ENCODE measurements around the gene SERPINE1. TPM values are rescaled to one million over a fixed set of nuclear protein-coding genes. Genes with fewer than 3 reads are reported as not detected.
"Not testable (repeated sequence)": the region's sequence is repeated elsewhere in the genome, so short reads cannot be mapped to it uniquely, and the experiment has no call there.

Gene SERPINE1
- total and polyA plus RNA-seq, 2 experiments from 2014 or later, result 0.97 to 1.2 TPM

DNA sequence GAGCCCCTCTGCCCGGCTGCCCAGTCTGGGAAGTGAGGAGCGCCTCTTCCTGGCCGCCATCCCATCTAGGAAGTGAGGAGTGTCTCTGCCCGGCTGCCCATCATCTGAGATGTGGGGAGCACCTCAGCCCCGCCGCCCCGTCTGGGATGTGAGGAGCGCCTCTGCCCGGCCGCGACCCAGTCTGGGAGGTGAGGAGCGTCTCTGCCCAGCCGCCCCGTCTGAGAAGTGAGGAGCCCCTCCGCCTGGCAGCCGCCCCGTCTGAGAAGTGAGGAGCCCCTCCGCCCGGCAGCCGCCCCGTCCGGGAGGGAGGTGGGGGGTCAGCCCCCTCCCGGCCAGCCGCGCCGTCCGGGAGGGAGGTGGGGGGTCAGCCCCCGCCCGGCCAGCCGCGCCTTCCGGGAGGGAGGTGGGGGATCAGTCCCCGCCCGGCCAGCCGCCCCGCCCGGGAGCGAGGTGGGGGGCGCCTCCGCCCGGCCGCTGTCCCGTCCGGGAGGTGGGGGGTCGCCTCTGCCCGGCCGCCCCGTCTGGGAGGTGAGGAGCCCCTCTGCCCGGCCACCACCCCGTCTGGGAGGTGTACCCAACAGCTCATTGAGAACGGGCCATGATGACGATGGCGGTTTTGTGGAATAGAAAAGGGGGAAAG is 34.5 kb upstream of the SERPINE1 start:
- DNase-seq (ENCODE audit: low spot score); H3K79me2 ChIP-seq (replicated peaks; ENCODE audit: insufficient read depth); H2AFZ ChIP-seq; H3K4me3 ChIP-seq; H3K4me1 Mint-ChIP-seq; H3K27ac ChIP-seq (ENCODE audit: low read depth); H3K27me3 Mint-ChIP-seq (ENCODE audit: insufficient read depth, low read depth, poor library complexity); H3K4me3 Mint-ChIP-seq; ATAC-seq; H3K4me2 ChIP-seq; H3K27ac Mint-ChIP-seq; H4K20me1 ChIP-seq (replicated peaks; ENCODE audit: insufficient read depth); H3K36me3 ChIP-seq (ENCODE audit: insufficient read depth); H3K9me2 ChIP-seq (ENCODE audit: insufficient read depth); H3K4me1 ChIP-seq (ENCODE audit: insufficient read depth); H3F3A ChIP-seq (replicated peaks; ENCODE audit: low read depth); H3K27me3 ChIP-seq (ENCODE audit: insufficient read depth): not testable (repeated sequence)
- H3K36me3 Mint-ChIP-seq (ENCODE audit: low read depth), result peaks cover 43% of the 10 kb centered on the region
- H3K9me3 Mint-ChIP-seq, result peaks cover 22% of the 10 kb centered on the region

DNA sequence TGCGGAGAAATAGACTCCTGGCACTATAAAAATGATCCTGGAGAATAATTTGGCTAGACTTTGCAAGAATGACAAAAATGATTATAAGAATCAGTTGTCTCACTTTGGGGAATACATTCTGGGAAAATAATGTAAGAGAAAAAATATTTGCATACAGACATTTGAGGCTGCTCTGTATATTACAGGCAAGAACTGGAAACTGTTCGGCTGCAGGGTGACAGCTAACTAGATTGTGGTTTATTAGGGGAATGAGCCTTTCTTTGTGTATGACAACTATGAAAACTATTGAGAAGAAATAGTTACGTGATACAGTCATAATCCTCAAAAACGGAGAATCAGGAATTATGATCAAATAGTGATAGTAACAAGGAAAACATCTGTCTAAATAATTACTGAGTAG is 33.0 kb upstream of the SERPINE1 start:
- no peak for ATAC-seq
- H3F3A ChIP-seq (replicated peaks; ENCODE audit: low read depth), result 0 out of 2 replicates have a peak, but pooled peaks cover 3% of the 10 kb centered on the region
- H3K27me3 ChIP-seq (ENCODE audit: insufficient read depth), result no peaks in the 10 kb centered on the region
- no peak overlapping the region for H3K4me2 ChIP-seq
- H3K36me3 Mint-ChIP-seq (ENCODE audit: low read depth), result peaks cover 36% of the 10 kb centered on the region
- H3K4me3 Mint-ChIP-seq, result no peak overlapping the region; the same call in 2 of the 3 replicates
- no peaks in the 10 kb centered on the region for H3K36me3 ChIP-seq (ENCODE audit: insufficient read depth)
- no peak for DNase-seq (ENCODE audit: low spot score)
- H3K4me1 Mint-ChIP-seq, result peaks cover 7% of the 10 kb centered on the region; the same call in 2 of the 3 replicates
- H3K9me2 ChIP-seq (ENCODE audit: insufficient read depth), result no peaks in the 10 kb centered on the region
- no peaks in the 10 kb centered on the region for H4K20me1 ChIP-seq (replicated peaks; ENCODE audit: insufficient read depth)
- H3K27ac Mint-ChIP-seq, result no peak overlapping the region
- H3K4me3 ChIP-seq, result no peak overlapping the region
- H3K27ac ChIP-seq (ENCODE audit: low read depth), result no peak overlapping the region
- H3K27me3 Mint-ChIP-seq (ENCODE audit: insufficient read depth, low read depth, poor library complexity), result peaks cover 13% of the 10 kb centered on the region
- peaks cover 22% of the 10 kb centered on the region for H3K9me3 Mint-ChIP-seq
- no peaks in the 10 kb centered on the region for H3K79me2 ChIP-seq (replicated peaks; ENCODE audit: insufficient read depth)
- H3K4me1 ChIP-seq (ENCODE audit: insufficient read depth), result no peaks in the 10 kb centered on the region
- no peak overlapping the region for H2AFZ ChIP-seq
- TF ChIP-seq STAT1 (IDR thresholded peaks at IDR 0.05; ENCODE audit: unreplicated experiment), result no peak
- TF ChIP-seq, protein P1, sequence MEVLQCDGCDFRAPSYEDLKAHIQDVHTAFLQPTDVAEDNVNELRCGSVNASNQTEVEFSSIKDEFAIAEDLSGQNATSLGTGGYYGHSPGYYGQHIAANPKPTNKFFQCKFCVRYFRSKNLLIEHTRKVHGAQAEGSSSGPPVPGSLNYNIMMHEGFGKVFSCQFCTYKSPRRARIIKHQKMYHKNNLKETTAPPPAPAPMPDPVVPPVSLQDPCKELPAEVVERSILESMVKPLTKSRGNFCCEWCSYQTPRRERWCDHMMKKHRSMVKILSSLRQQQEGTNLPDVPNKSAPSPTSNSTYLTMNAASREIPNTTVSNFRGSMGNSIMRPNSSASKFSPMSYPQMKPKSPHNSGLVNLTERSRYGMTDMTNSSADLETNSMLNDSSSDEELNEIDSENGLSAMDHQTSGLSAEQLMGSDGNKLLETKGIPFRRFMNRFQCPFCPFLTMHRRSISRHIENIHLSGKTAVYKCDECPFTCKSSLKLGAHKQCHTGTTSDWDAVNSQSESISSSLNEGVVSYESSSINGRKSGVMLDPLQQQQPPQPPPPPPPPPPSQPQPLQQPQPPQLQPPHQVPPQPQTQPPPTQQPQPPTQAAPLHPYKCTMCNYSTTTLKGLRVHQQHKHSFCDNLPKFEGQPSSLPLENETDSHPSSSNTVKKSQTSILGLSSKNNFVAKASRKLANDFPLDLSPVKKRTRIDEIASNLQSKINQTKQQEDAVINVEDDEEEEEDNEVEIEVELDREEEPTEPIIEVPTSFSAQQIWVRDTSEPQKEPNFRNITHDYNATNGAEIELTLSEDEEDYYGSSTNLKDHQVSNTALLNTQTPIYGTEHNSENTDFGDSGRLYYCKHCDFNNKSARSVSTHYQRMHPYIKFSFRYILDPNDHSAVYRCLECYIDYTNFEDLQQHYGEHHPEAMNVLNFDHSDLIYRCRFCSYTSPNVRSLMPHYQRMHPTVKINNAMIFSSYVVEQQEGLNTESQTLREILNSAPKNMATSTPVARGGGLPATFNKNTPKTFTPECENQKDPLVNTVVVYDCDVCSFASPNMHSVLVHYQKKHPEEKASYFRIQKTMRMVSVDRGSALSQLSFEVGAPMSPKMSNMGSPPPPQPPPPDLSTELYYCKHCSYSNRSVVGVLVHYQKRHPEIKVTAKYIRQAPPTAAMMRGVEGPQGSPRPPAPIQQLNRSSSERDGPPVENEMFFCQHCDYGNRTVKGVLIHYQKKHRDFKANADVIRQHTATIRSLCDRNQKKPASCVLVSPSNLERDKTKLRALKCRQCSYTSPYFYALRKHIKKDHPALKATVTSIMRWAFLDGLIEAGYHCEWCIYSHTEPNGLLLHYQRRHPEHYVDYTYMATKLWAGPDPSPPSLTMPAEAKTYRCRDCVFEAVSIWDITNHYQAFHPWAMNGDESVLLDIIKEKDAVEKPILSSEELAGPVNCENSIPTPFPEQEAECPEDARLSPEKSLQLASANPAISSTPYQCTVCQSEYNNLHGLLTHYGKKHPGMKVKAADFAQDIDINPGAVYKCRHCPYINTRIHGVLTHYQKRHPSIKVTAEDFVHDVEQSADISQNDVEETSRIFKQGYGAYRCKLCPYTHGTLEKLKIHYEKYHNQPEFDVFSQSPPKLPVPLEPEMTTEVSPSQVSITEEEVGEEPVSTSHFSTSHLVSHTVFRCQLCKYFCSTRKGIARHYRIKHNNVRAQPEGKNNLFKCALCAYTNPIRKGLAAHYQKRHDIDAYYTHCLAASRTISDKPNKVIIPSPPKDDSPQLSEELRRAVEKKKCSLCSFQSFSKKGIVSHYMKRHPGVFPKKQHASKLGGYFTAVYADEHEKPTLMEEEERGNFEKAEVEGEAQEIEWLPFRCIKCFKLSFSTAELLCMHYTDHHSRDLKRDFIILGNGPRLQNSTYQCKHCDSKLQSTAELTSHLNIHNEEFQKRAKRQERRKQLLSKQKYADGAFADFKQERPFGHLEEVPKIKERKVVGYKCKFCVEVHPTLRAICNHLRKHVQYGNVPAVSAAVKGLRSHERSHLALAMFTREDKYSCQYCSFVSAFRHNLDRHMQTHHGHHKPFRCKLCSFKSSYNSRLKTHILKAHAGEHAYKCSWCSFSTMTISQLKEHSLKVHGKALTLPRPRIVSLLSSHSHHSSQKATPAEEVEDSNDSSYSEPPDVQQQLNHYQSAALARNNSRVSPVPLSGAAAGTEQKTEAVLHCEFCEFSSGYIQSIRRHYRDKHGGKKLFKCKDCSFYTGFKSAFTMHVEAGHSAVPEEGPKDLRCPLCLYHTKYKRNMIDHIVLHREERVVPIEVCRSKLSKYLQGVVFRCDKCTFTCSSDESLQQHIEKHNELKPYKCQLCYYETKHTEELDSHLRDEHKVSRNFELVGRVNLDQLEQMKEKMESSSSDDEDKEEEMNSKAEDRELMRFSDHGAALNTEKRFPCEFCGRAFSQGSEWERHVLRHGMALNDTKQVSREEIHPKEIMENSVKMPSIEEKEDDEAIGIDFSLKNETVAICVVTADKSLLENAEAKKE (CRISPR knock-in tag; IDR thresholded peaks at IDR 0.05), result no peak
- no peak for TF ChIP-seq JUNB (IDR thresholded peaks at IDR 0.05; ENCODE audit: unreplicated experiment)
- TF ChIP-seq ZNF114 (CRISPR knock-in tag; IDR thresholded peaks at IDR 0.05), result no peak
- no peak for TF ChIP-seq NANOG (IDR thresholded peaks at IDR 0.05; ENCODE audit: borderline replicate concordance)
- TF ChIP-seq, protein P2, sequence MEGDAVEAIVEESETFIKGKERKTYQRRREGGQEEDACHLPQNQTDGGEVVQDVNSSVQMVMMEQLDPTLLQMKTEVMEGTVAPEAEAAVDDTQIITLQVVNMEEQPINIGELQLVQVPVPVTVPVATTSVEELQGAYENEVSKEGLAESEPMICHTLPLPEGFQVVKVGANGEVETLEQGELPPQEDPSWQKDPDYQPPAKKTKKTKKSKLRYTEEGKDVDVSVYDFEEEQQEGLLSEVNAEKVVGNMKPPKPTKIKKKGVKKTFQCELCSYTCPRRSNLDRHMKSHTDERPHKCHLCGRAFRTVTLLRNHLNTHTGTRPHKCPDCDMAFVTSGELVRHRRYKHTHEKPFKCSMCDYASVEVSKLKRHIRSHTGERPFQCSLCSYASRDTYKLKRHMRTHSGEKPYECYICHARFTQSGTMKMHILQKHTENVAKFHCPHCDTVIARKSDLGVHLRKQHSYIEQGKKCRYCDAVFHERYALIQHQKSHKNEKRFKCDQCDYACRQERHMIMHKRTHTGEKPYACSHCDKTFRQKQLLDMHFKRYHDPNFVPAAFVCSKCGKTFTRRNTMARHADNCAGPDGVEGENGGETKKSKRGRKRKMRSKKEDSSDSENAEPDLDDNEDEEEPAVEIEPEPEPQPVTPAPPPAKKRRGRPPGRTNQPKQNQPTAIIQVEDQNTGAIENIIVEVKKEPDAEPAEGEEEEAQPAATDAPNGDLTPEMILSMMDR (conservative IDR thresholded peaks at IDR 0.05; ENCODE audit: low read depth in 2 of 2), result no peak
- no peak for TF ChIP-seq EZH2phosphoT487 (IDR thresholded peaks at IDR 0.05; ENCODE audit: unreplicated experiment)
- TF ChIP-seq, protein P3, sequence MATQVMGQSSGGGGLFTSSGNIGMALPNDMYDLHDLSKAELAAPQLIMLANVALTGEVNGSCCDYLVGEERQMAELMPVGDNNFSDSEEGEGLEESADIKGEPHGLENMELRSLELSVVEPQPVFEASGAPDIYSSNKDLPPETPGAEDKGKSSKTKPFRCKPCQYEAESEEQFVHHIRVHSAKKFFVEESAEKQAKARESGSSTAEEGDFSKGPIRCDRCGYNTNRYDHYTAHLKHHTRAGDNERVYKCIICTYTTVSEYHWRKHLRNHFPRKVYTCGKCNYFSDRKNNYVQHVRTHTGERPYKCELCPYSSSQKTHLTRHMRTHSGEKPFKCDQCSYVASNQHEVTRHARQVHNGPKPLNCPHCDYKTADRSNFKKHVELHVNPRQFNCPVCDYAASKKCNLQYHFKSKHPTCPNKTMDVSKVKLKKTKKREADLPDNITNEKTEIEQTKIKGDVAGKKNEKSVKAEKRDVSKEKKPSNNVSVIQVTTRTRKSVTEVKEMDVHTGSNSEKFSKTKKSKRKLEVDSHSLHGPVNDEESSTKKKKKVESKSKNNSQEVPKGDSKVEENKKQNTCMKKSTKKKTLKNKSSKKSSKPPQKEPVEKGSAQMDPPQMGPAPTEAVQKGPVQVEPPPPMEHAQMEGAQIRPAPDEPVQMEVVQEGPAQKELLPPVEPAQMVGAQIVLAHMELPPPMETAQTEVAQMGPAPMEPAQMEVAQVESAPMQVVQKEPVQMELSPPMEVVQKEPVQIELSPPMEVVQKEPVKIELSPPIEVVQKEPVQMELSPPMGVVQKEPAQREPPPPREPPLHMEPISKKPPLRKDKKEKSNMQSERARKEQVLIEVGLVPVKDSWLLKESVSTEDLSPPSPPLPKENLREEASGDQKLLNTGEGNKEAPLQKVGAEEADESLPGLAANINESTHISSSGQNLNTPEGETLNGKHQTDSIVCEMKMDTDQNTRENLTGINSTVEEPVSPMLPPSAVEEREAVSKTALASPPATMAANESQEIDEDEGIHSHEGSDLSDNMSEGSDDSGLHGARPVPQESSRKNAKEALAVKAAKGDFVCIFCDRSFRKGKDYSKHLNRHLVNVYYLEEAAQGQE (IDR thresholded peaks at IDR 0.05; ENCODE audit: unreplicated experiment), result no peak
- TF ChIP-seq EZH2 (IDR thresholded peaks at IDR 0.05; ENCODE audit: low read depth, unreplicated experiment), result no peak
- TF ChIP-seq CREB1 (CRISPR knock-in tag; IDR thresholded peaks at IDR 0.05; ENCODE audit: low read depth), result no peak
- no peak for TF ChIP-seq ZNF331 (CRISPR knock-in tag; IDR thresholded peaks at IDR 0.05; ENCODE audit: low read depth)

All from GM23338 (cell line).